ENCODE results near the gene MAPRE3.

DNA sequence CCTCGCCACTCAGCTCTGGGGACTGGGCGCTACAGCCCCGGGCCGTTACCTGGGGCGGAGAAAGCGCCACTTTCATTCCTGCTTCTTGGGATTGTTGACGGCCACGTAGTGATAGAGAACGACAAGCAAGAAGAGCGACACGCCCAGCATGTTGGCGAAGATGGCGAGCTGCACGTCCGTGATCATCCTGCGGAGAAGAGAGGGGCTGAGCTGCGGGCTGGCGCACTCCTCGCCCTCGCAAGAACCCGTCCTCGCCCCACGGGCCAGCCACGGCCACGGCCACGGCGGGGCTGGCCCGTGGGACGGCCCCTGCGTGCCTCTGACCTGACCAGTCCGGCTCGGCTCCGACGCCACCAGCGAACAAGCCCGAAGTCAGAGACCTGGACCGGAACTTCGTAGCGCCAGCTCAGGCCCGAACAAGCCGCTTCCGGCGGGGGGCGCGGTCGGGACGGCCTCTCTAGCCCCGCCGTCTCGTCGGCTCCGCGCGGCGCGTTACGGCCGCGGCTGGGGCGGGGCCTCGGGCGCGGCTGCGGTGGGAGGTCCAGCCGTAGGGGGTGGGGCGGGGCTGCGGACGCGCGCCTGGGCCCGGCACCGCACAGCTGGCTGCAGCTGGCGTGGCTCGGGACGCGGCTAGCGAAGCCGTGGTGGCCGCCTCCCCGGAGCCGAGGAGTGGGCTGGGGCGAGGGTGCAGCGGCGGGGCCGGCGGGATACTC lies 101.0 kb downstream of the MAPRE3 start, which contains the start of gene OST4:
- TF ChIP-seq, protein P1, sequence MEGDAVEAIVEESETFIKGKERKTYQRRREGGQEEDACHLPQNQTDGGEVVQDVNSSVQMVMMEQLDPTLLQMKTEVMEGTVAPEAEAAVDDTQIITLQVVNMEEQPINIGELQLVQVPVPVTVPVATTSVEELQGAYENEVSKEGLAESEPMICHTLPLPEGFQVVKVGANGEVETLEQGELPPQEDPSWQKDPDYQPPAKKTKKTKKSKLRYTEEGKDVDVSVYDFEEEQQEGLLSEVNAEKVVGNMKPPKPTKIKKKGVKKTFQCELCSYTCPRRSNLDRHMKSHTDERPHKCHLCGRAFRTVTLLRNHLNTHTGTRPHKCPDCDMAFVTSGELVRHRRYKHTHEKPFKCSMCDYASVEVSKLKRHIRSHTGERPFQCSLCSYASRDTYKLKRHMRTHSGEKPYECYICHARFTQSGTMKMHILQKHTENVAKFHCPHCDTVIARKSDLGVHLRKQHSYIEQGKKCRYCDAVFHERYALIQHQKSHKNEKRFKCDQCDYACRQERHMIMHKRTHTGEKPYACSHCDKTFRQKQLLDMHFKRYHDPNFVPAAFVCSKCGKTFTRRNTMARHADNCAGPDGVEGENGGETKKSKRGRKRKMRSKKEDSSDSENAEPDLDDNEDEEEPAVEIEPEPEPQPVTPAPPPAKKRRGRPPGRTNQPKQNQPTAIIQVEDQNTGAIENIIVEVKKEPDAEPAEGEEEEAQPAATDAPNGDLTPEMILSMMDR (IDR thresholded peaks at IDR 0.05; ENCODE audit: insufficient read depth, low read length, poor library complexity, severe bottlenecking), result no peak
- no peak for TF ChIP-seq EZH2phosphoT487 (conservative IDR thresholded peaks at IDR 0.05; ENCODE audit: low read length)
